Measurements from ENCODE around the gene SAMD7.

Gene SAMD7, protein sequence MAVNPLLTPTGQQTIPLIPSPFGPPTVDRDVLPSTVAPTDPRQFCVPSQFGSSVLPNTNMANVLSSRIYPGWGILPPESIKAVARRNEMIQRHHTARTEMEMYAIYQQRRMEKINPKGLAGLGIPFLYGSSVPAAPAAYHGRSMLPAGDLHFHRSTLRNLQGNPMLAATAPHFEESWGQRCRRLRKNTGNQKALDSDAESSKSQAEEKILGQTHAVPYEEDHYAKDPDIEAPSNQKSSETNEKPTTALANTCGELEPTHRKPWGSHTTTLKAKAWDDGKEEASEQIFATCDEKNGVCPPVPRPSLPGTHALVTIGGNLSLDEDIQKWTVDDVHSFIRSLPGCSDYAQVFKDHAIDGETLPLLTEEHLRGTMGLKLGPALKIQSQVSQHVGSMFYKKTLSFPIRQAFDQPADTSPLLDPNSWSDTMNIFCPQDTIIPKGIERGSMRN

DNA sequence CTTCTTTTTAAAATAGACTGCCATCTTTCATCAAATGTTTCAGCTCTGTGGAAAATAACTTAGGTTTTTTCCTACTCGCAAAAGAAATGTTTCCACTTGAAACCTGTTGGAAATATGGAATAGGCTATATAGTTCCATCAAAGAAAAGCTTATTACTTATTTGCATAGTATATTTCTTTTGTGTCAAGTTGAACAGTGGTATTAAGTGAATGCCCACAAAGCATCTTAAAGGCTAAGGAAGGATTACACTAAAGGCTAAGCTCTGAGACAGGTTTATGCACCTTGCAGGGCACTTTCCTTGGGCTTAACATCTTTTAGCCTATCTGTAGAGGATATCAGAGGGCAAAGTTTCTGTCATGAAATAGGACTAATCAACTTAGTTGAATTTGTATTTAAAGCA, at the start of gene SAMD7:
TSS of gene SAMD7 (plus strand) at position 301 of the 400 bp plus-strand sequence. CDS start 7,927 bp downstream, outside the sequence.
- DNase-seq: no peak

- no peak for DNase-seq
These were observed 49.5 kb upstream of the SAMD7 start for GRCh38 chr3:169861871-169862270.

GRCh38 chr3:169863458-169863899, 47.9 kb upstream of the SAMD7 start:
- peak in 11 of 14 donors; percentile 3 to 79 (median 43) for DNase-seq

- no peak for DNase-seq
These were observed 47.1 kb upstream of the SAMD7 start for GRCh38 chr3:169864270-169864669.

DNA sequence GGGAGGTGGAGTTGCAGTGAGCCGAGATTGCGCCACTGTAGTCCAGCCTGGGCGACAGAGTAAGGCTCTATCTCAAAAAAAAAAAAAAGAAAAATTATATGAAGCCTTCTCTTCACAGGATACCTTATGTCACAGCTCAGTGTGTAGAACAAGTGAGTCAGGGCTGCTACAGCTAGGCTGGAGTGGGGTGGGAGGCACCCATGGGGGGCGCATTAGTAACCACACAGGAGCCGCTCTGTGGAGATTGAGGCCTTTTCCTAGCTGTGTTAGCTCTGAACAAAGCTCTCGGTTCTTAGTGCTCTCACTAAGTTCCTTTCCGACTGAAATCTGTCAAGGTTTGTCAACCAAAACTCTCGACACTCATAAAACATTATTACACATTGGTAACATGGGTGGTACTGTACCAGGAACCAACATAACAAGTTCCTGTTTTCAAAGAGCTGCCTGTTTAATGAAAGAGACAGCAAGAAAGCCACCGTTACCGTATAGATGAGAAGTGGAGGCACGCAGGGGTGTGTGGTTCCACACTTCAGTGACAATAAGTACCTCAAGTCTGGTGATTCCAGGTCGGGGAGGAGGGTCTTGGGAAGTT, 46.1 kb upstream of the SAMD7 start:
- DNase-seq: no peak

GRCh38 chr3:169867584-169868210, 43.7 kb upstream of the SAMD7 start:
- no peak for DNase-seq

GRCh38 chr3:169868369-169868768, 43.0 kb upstream of the SAMD7 start:
- no peak for DNase-seq

DNA sequence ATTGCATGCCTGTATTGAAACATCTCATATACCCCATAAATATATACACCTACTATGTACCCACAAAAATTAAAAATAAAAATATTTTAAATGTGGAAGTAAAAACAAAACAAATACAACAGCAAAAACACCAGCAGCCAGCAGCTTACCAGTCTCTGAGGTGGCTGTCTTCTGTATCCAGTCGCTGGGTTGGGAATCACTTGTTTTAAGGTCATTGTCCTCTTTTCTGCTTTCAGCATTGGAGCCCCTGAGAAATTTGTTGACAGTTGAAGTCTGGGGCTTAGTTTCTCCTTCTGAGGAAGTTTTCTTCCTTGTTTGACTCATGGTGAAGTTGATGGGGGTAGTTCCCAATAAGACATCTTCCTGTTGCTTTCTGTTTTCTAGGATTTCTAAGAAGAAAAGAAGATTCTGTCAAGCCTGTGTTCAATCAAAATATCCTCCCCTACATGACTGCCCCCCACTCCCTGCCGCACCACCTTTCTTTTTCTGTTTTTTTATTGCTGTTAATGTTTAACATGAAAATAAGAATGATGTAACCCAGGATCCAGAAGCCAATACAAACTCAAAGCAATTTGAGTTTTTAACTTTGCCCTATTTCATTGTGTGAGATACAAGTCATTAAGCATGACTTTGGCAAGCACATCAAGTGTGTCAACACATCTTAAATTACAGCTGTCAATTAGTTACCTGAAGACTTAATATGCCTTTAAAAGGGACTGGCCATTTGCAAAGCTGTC, 41.7 kb upstream of the SAMD7 start, which contains the start of gene LRRC31:
TSS of gene LRRC31 (minus strand) at position 452 of the 737 bp plus-strand sequence. CDS start at position 324, 128 bp downstream.
- no peak for DNase-seq

GRCh38 chr3:169871129-169871886, 40.1 kb upstream of the SAMD7 start:
- DNase-seq: no peak

DNA sequence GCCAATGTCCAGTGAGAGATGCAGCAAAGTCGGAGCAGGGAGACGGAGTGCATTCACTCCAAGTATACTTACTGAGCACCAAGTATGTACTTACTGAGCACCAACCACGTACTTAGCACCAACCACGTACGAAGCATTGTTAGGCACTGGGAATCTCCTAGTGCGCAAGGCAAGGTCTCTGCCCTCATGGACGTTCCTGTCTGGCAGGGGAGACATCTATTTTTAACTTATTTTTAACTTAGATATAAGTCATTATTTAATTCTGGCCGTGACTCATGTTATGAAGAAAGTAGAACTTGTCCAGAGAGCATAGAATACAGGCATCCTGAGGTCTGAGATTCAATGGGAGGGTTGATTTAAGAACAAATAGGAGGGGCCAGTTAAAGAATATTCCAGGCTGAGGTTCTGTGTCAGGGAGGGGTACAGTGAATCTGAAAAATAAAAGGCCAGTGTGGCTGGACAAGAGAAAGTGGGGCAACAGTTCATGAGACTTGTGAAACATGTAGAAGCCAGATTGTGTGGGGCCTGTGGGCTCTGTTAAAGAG, 32.3 kb upstream of the SAMD7 start:
- DNase-seq: no peak

DNA sequence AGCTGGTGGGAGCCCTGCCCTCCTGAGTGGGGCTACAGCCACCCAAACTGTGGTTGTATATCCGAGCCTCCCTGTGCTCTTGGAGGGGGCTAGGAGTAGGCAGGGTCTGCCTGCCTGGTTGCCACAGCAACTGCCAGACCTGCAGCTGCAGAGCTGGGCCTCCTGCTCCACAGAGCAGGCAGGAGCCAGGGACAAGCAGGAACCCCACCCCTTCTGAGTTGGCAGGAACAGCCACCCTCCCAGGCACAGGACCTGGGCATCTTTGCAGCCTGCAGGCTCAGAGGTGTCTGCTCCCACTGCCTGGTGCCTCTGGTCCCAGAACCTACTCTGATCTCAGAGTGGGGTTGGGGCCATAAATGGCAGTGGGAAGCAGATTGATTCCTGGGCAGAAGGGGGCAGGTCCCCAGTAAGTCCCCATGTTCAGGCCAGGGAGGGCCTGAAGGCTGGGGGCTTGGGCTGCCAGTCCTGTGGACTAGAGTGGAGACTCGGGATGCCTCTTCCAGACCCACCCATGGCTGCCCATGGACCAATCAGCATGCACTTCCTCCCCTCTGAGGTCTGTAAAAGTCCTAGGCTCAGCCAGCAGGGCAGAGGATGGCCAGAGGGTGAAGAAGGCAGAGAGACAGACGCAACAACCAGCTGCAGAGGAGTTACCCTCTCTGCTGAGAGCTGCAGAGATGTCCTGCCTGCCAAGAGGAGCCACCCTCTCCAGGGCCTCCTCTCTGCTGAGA, 31.4 kb upstream of the SAMD7 start:
- DNase-seq: no peak

- no peak for DNase-seq
These were observed 30.7 kb upstream of the SAMD7 start for GRCh38 chr3:169880576-169881250.

GRCh38 chr3:169886671-169887070, 24.7 kb upstream of the SAMD7 start:
- DNase-seq: peak in 13 of 14 donors; percentile 5 to 70 (median 37)

DNA sequence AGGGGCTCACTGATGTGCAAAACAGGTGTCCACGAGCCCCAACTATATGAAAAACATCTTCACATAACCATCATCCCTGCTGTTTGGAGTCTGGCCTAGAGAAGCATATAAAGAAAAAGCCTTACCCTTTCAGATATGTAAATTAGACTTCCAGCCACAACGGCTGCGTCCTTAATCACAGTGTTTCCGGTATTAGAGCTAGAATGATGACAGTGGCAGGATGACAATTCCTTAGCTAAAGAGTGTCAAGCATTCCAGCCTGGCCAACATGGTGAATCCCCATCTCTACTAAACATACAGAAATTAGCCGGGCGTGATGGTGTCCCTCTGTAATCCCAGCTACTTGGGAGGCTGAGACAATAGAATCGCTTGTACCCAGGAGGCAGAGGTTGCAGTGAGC, 19.5 kb upstream of the SAMD7 start:
- no peak for DNase-seq

DNA sequence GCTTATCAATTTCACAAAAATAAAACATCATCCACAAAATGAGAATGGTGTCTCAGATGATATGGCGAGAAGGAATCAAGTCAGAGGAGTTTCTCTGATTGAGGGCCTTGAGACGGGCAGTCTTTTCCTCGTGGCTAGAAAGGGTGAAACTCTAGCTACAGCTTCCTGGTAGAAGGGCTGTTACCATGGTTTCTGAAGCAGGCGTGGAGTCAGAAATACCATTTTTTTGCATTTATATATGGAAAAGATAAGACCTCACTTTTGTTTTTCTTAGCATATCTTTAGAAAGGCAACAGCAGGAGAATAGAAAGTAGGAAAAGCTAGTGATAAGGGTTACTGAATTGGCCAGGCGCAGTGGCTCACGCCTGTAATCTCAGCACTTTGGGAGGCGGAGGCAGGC, 17.3 kb upstream of the SAMD7 start:
- no peak for DNase-seq

- DNase-seq: no peak
These were observed 16.3 kb upstream of the SAMD7 start for GRCh38 chr3:169895072-169895471.

GRCh38 chr3:169897284-169897683, 14.1 kb upstream of the SAMD7 start:
- DNase-seq: no peak

DNA sequence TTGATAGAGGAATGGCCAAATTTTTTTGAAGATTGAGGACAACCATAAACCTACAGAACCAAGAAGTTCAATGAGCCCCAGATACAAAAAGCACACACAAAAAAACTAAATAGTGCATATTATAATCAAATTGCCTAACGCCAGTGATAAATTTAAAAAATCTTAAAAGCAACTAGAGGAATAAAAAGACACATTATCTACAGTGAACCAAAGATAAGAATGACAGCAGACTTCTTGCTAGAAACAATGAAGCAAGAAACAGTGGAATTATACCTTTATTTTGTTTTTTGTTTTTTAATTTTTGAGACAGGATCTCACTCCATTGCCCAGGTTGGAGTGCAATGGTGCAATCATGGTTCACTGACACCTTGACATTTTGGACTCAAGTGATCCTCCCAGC, 9.9 kb upstream of the SAMD7 start:
- no peak for DNase-seq

- DNase-seq: no peak
These were observed 6.0 kb upstream of the SAMD7 start for GRCh38 chr3:169905404-169905803.

DNA sequence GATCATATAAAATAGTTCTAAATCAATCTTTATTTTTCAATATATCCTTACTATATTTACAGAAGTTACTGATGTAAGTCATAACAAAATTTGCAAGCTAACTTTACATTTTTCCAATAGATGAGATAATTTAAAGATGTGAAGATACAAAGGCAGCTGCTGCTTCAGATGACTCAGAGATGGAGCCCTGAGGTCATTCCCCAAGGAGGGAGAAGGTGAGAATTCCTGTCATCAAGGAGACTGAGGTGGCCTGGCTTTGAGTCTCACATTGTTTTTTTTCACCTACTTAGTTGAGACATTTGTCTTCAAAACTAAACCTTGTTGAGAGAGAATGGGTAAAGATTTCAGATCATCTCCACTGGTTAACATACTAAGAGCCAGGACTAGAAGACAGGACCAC, 3.9 kb upstream of the SAMD7 start:
- DNase-seq: no peak
